ENCODE measurements around the gene MFSD11.
"Not testable (repeated sequence)": the region's sequence is repeated elsewhere in the genome, so short reads cannot be mapped to it uniquely, and the experiment has no call there.

The MFSD11 gene

DNA sequence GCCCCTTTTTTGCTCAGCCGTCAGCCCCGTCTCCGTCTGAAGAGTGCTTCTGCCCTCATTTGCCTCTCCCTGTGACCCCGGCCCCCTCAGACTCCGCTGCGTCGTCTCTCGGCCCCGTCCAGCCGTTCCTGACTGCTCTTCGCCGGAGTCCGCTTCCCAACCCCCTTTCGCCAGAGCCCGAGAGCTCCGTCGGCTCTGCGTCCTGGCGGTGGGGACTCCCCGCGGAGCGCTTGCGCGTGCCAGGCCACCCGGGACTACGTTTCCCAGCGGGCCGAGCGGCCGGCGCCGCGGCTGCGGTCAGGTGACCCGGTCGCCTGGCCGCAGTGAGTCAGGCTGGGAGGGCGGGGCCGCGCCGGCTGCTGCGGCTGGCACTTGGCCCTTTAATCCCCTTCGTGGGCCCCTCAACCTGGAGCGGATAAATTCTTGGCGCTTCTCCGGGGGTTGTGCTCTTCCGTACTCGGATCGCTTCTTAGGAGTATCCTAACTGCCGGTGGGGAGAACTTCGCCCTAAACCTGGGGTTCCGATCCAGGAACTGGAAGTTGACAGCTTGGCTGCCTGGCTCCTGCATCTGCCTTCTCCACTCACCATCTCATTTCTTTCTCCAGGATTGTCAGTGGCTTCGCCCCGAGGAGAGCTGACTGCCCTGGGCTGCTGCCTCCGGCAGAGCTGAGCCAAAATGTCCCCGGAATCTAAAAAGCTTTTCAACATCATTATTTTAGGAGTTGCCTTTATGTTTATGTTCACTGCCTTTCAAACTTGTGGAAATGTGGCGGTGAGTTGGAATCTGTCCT lies at the start of gene MFSD11:
MFSD11 (plus strand) TSS at position 444 of the 792 bp plus-strand sequence; CDS start at position 678, 234 bp downstream.
- peak; percentile 94 to 97 (median 95) for DNase-seq

DNA sequence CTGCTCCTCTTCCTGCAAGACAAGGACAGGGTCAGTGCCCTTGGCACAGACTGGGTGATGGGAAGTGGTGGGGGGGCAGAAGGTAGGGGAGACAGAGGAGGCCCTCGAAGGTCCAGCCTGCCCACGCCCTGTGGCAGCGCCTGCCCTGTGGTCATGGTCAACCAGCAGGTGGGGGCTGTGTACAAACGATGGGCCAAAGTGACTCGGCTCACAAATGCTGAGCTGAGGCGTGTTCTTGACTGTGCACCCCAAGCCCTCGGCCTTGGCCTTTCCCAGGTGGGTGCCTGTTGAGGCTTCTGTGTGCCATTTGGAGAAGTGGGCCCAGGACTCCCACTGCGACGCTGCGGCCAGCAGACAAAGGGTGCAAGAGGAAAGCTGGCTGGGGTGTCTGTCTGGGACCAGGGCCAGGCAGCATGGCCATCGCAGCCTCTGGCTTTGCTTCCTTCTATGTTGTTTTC lies 49.7 kb upstream of the MFSD11 start:
- DNase-seq = no peak

DNA sequence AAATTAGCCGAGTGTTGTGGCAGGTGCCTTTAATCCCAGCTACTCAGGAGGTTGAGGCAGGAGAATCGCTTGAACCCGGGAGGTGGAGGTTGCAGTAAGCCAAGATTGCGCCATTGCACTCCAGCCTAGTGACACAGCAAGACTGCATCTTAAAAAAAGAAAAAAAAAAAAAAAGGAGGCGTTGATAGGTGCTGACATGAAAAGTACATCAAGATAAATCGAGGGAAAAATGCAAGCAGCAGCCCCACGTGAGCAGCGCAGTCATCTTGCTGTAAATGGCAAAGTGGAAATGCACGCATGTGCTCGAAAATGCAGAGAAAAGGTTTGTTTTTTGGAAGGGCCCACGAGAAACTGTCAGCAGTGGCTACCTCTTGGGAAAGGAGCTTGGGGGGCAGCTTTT lies 48.1 kb upstream of the MFSD11 start:
- no peak for DNase-seq

DNA sequence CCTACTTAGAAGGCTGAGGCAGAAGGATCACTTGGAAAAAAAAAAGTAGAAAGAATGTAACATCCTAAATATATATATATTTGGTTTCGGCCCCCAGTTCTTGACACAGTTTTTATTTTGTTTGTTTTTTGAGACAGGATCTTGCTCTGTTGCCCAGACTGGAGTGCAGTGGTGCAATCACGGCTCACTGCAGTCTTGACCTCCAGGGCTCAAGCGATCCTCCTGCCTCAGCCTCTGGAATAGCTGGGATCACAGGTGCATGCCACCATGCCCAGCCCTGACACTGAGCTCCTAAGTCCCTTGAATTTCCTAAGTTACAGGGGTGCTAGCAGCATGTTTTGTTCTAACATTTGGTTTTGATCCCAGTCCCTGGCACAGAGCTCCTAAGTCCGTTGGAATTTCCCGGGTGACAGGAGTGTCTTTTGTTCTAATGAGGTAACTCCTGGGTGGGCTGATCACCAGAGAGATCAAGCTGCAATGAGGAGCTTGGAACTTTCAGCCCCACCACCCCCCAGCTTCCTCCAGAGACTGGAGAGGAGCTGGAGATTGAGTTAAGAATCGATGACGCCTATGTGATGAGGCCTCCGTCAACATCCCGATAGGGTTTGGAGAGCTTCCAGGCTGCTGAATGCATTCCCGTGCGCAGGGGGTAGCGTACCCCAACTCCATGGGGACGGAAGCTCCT lies 47.2 kb upstream of the MFSD11 start:
- DNase-seq = no peak

DNA sequence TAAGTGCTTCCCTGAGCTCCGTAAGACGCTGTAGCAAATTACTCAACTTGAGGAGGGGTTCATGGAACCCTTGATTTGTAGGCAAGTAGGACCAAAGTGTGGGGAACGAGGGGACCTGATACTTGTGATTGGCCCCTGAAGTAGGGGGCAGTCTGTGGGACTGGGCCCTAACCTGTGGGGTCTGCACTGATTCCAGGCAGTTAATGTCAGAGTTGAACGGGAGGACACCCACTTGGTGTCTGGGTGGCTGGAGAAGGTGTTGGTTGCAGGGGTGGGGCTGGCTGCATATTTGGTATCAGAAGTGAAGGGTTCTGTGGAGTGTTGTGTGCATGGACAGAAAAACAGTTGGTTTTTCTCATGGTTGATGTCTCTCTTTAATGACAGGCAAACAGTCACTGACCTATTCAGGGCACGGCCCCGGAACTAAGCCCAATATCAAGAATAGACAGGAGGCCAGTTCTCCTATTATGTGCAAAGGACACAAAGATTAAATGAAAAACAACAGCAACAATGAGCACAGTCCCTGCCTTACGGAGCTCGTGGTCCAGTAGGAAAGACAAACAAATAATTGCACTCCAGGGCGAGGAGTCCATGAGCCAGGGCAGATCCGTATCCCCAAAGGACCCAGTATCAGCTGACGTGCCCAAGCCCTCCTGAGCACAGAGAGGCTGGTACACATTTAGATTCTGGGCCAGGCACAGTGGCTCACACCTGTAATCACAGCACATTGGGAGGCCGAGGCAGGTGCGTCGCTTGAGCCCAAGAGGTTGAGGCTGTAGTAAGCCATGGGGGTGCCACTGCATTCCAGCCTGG lies 46.3 kb upstream of the MFSD11 start:
- no peak for DNase-seq

DNA sequence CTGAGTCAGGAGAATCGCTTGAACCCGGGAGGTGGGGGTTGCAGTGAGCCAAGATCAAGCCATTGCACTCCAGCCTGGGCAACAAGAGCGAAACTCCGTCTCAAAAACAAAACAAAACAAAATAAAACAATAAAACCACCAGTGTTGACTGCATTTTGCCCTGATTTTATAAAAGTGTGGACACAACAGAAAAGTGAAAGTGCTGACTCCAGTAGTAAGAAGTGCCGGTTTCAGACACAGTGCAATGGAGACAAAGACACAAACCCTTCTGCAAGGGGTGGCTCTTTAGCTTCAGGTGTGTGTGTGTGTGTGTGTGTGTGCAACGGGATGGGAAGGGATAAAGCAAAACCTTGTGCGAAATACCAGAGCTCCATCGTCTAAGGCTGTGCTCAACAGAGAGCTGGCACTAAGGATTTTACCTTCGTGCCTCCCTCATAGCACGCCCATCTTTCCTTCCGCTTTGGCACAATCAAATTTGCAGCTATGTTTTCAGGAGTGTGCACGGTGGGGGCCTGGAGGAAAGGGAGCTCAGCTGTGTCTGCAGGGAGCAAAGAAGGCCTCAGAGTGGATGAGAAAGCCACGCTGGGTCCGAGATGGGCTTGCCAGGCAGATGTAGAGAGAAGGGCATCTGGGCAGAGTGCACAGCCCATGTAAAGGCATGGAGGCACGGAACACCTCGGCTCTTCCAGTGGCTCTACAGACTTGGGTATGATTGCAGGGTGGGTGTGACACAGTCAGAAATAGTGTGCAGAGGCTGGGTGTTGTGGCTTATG lies 42.7 kb upstream of the MFSD11 start:
- no peak for DNase-seq

DNA sequence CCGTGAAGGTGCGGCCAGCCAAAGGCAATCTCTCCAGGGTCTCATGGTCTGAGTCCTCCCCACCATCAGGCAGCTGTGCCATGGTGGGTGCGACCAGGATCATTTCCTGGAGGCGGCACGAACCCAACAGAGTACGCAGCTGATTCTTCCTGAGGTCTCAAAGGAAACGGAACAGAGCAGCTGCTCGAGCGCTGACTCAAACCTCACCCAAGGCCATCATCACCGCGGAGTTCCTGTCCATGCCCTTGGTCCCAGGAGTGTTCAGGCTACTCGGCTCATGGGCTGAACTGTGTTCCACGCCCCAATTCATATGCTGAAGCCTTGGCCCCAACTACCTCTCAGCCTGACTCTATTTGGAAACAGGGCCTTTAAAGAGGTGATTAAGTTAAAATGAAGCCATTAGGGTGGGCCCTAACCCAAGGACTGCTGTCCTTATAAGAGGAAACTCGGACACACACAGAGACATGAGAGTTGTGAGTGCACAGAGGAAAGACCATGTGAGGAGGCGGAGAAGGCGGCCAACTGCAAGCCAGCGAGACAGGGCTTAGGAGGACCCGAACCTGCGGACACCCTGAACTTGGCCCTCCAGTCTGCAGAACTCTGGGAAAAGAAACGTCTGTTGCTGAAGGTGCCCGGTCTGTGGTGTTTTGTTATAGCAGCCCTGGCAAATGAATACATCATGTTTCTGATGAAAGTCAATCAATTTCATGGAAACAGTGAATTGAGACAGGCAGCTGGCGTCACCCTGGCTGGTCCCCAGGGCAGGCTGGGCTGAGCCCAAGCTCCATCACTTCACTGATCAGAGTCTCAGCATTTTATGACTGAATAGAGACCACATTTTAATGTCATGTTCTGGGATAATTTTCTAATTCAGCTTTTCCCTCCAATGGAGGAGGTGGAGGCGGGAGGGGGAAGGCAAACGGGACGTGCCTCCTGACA lies 40.9 kb upstream of the MFSD11 start:
- no peak for DNase-seq

DNA sequence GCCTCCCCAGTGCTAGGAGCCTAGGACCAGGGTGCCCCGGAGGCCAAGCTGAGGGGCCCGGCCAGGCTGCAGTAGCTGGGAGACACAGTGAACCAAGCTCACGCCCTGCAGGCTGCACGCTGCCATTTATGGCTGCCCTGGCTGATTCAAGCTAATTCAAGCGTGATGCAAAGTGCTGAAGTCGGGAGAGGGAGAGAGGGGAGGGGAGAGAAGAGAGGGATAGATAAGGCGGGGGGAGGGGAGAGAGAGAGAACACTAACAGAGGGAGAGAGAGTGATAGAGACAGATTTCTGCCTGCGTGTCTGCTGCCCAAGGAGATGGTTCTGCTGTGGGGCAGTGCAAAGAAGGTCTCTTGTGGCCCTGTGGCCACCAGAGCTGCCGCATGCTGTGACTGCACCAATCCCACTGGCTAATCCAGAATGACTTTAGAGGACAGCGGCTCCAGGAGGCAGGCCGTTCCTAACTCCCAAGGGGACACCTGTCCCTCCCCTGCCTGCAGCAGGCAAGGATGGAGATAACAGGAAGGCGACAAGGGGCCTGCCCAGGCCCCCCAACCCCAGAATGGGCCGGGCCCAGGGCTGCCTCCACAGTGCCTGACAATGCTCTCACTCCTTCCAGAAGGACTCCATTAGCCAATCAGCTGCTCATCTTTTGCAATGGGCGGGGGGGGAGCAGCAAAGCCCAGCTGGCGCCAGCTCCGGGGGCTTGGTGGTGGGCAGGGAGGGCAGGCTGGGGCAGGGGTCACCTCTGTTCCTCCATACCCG lies 40.0 kb upstream of the MFSD11 start:
- DNase-seq = no peak

DNA sequence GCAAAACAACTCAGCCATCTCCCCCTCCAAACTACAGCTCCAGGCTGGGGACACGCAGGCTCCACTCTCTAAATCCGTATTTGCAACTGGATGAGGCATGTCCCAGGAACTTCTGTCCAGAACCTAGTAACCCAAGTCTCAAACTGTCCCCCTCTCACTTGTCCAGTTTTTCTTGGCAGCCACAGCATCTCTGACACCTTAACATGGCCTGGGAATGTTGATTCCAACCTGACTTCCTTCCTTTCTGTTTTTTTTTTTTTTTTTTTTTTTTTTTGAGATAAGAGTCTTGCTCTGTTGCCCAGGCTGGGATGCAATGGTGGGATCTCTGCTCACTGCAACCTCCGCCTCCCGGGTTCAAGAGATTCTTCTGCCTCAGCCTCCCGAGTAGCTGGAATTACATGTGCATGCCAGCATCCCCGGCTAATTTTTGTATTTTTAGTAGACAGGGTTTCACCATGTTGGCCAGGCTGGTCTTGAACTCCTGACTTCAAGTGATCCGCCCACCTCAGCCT lies 39.4 kb upstream of the MFSD11 start:
- not testable (repeated sequence) for DNase-seq

DNA sequence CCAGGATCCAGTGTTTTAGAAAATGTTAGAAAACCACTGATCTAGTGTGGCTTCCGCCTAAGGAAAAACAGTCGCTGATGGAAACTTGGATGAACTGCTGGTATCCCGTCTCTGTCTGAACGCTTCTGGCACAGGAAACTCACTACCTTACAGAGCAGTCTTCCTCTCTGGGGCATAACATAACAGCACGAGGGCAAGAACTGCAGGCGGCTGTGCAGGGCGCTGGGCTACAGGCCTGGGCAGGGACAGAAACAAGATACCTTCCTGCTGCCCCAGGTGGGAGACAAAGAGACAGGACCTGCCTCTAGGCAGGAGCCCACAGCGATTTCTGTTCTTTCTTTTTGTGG lies 37.7 kb upstream of the MFSD11 start:
- DNase-seq = no peak

DNA sequence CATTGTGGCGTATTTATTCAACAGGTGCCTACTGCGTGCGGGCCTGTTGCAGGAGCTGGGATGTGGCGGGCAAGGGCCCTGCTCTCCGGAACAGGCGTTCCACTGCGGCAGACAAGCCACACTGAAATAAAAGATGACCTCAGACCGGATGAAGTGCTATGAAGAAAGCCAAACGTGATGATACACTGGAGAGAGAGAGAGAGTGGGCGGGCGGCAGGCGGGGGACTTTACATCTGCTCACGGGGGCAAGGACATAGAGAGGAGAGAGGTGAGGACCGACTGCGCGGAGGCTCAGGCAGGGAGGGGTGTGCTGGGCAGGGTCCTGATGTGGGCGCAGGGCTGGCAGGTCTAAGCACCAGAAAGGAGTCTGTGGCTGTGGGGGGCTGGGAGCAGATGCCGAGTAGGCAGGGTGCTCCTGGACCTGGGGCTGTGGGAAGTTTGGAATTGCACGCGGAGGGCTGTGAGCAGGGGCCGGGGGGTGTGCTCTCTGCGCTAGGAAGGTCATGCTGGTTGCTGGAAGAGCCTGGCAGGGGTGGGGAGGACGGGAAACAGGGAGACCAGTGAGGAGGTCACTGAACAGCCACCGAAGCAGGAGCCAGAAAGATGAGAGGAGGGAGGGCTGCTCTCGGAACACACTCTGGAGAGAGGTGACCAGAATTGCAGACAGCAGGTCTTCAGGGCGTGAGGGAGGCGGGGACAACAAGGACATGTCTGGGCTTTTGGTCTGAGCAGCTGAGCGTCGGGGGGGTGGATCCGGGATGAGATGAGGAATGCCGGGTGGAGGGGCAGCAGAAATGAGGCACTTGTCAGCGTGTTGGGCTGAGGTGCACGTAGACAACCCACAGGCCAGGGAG lies 37.1 kb upstream of the MFSD11 start:
- DNase-seq = no peak

DNA sequence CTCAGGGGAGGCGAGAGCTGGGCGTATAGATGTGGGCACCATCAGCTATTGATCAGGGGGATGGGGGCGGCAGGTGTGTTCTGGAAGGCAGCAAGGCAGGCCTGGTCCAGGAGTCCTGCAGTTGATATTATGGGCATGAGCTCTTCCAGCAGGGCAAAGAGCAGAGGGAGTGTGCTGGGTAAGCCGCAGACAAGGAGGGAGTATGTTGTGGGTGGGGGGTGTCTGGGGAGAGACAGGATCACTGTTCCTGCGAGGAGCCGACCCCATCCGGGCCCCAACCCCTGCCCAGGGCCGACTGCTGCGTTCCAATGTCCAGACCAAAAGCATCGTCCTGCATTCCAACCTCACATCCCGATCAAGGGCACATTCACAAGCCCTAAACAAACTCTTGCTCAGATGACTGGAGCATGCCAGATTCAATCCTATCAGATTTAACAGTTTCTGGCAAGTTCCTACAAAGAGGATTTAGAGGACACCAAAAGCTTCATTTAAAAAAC lies 36.4 kb upstream of the MFSD11 start:
- DNase-seq = no peak

DNA sequence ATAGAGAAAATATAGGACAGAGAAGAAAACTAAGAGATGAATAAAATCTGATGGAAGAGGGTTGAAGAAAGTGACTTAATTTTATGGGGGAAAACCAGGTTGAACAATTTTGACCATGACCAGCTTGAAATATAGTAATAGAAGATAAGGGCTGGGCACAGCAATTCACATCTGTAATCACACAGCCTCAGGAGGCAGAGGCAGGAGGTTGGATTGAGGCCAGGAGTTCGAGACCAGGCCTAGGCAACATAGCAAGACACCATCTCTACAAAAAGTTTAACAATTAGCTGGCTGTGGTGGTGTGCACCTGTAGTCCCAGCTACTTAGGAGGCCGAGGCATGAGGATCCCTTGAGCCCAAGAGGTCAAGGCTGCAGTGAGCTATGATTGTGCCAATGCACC lies 35.8 kb upstream of the MFSD11 start:
- DNase-seq = no peak

DNA sequence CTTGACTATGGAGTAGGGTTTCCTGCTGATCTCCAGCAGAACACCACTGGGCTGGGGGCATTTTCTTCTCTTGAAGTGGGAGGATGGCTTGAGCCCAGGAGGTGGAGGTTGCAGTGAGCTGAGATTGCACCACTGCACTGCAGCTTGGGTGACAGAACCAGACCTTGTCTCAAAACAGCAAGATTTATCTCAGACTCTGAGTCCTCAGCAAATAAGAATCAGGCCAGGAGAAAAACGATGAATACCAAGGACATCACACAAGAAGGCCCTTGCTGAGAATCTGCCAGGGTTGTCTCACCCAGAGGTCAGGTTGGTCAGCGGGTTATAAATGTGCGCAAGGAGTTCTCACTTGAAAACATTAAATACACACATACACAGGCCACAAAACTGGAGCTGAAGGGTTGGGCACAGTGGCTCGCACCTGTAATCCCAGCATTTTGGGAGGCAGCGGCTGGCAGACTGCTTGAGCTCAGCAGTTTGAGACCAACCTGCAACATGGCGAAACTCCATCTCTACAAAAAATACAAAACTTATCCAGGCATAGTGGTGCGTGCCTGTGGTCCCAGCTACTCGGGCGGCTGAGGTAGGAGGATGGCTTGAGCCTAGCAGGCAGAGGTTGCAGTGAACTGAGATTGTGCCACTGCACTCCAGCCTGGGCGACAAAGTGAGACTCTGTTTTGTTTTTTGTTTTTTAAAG lies 34.8 kb upstream of the MFSD11 start:
- no peak for DNase-seq

DNA sequence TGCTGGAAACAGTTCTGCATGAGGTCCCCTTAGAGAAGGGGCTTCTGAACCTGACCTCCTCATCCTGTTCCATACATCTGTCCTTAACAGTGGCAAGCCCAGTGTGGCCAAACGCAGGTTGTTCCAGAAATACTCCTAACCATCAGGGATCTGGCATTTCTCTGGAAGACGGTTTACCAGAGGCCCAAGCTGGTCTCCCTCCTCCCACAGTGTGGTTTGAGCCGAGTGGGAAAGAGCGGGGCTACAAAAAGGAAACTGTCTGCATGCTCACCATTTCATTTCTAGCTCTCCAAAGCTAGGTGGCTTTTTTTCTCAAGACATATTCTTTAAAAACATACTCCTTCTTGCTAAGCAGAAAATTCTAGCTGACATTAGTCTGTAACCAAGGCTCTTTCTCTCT lies 33.1 kb upstream of the MFSD11 start:
- no peak for DNase-seq

DNA sequence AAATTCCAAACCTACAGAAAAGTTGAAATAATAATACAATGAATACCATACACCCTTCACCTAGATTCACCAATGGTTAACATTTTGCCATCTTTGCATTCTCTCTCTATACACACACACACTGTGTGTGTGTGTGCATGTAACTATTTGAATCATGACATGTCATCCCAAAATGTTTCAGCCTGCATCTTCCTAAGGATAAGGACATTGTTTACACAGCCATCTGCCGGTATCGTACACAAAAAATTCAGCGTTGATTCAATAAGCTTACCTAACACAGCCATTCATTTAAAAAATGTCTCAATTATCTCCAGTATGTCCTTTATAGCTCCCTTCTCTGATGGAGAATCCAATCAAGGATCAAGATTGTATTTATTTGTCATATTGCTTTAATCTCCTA lies 31.1 kb upstream of the MFSD11 start:
- no peak for DNase-seq

DNA sequence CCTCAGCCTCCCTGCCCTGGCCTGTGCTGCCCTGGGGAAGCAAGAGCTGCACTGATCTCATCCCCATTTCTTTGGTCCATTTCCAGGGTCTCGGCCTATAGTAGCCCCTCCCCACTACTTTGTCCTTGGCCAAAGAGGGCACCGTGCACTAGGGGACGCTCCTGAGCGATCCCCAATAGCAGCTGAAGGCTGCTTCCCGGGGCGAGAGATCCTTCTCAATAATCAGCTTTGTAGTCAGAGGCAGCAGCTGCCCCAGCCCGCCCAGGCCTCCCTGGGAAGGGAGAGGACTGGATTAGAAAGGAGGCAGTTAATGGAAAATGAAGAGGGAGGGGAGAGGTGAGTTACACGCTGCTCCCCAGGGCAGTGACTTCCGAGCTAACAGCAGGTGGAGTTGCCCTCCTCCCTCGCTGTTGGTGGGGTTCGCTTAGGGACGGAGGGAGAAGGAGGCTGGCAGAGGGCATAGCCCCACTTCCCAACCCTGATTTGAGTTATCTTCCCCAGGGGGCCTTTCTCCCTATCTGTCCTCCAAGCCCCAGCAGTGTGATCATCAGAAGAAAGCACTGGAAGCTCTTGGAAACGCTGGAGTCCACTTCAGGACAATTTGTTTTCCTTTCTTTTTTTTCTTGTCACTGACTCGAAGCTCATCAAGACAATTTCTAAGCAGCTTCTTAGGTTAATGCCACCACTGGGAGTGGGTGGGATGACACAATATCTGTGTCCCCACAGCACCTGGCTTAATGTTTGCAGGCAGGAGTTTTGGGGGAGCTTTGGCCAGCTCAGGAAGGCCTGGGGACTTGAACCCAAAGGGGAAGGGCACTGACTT lies 29.7 kb upstream of the MFSD11 start:
- DNase-seq = no peak
